Right hindlimb (tissue), 1 donor: ENCODE measurements around the gene ZNF362.
"Not testable (repeated sequence)": the region's sequence is repeated elsewhere in the genome, so short reads cannot be mapped to it uniquely, and the experiment has no call there.

ENCODE experiments used
- DNase-seq: peaks from one replicate; pipeline ENCODE4 v3.0.0-alpha.2; 2018

Gene ZNF362, protein sequence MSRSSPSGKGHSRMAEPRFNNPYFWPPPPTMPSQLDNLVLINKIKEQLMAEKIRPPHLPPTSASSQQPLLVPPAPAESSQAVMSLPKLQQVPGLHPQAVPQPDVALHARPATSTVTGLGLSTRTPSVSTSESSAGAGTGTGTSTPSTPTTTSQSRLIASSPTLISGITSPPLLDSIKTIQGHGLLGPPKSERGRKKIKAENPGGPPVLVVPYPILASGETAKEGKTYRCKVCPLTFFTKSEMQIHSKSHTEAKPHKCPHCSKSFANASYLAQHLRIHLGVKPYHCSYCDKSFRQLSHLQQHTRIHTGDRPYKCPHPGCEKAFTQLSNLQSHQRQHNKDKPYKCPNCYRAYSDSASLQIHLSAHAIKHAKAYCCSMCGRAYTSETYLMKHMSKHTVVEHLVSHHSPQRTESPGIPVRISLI

DNA sequence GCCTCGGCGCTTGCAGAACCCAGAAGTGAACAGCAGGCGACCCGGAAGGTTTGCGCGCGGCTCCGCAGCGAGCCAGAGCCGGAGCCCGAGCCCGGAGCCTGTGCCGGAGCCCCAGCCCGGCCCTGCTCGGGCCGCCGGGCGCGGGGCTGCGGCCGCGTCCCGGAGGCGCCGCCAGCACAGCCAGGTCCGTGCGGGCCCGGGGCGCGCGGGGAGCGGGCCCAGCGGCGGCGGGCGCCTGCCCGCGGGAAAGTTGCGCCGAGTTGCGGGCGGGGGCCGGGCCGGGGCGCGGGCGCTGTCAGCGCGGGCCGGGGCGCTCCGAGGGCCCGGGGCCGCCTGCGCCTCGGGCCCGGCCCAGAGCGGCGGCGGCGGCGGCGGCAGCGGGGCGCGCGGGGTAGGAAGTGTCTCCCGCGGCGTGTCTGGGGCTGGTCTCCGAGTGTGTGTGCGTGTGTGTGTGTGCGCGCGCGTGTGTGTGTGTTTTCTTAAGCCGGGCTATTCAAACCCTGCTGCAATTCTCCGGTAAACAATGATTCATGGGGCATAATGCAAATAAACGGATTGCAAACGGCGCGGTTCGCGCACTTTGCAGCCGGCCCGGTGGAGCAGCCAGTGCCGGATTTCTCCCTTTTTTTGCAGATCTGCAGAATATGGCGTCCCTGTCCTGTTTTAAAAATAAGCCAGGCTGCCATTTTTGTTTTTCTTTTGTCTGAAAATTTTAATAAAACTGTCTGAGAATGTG lies at the start of gene ZNF362:
TSS of gene ZNF362 (plus strand) at position 22 of the 736 bp plus-strand sequence. CDS start 14,083 bp downstream, outside the sequence.
- peak; percentile 85 for DNase-seq

DNA sequence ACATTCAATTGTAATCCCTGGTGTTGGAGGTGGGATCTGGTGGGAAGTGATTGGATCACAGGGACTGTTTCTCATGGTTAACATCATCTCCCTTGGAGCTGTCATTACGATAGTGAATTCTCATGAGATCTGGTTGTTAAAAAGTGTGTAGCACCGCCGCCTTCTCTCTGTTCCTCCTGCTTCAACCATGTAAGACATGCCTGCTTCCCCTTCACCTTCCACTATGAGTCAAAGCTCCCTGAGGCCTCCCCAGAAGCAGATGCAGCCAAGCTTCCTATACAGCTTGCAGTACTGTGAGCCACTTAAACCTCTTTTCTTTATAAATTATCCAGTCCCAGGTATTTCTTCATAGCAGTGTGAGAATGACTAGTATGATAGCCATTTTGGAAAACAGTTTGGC lies 44.3 kb upstream of the ZNF362 start:
- DNase-seq = no peak

DNA sequence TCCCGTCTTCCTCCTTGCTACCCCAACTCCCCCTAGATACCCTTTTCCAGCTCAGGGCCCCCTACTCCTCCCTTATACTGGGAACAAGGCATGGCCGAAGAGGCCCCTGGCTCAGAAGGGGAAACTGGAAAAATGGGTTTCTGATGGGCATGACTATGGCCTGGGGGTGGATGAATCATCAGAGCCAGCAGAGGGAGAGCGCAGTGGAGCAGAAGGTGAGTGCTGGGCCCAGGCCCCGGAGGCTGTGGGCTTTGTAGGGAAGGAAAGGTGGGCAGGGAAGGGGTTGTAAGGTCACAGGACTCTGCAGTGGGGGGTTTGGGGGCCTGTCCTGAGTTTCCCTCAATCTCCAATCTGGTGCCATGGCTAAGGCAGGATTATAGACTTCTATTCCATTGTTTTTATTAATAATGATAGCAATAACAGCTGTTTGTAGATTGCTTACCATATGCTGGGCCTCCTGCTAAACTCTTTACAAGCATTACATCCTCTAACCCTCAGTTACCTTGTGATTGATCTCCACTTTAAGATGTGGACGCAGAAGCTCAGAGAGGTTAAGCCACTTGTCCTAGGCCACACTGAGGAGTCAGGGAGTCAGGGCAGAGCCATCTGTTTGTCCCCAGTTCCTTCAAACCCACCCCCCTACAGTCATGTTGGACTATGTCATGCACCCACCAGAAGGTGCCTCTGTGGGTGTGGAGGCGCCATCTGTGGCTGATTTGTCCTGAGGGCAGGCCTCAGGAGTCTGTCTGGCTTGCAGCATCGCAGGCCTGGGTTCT lies 36.2 kb upstream of the ZNF362 start:
- DNase-seq = no peak

DNA sequence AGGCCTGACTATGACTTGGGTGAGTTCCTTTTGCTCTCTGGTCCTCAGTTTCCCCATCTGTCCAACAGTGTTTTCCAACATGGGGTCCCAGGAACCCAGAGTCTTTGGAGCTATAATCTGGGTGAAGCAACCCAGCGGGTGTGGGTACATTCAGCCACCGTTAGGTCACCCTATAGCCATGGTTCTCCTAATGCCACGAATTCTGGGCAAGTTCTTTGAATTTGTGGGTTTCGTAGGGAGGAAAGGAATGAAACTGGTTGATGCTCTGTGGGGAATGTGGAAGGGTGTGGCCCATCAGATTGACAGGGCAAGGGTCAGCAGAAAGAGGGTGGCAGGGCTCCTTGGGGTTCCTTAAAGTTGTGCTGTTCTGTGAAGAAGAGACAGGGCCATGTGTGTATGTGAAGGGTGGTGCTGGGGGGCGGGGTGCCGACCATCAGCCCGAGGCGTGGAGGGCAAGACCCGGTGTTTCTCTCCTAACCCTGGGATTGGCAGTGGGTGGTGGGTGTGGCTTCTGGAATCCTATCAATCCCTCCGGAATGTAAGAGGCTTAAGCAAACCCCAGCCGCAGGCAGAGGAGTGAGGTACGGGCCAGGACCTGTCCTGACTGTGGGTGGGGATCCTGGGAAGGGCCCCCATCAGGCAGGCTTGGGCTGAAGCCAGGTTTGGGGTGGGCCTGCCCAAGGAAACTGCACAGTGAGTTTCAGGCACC lies 35.5 kb upstream of the ZNF362 start:
- DNase-seq = no peak

DNA sequence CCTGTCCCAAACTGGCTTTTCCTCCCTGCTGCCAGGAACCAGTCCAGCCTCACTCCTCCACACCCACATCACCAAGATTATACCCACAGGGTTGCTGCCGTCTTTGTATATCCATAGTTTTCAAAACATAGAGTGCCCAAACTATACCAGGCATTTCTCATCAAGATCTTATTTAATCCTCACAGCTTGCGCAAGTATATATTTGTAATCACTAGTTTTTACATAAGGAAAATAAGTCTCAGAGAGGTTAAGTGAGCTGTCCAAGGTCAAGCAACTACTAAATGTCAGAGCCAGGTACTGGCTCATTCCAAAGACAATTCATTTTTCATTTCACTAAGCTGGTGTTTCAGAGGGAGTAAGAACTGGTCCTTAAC lies 34.9 kb upstream of the ZNF362 start:
- DNase-seq = no peak

DNA sequence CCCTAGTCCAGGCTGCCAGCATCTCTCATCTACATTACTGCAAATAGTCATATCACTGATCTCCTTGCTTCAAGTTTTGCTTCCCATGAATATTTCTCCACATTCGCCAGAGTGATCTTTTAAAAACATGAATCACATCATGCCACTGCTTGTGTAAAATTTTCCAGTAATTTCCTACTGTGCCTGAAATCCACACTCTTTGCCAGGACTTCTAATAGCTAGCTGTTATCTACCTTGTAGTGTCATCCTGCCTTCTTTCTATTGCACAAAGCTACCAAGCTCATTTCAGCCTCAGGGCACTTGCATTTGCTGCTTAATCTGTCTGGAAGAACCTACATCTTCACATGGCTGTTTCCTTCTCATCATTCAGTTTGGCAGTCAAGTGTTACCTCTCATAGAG lies 33.9 kb upstream of the ZNF362 start:
- DNase-seq = no peak

DNA sequence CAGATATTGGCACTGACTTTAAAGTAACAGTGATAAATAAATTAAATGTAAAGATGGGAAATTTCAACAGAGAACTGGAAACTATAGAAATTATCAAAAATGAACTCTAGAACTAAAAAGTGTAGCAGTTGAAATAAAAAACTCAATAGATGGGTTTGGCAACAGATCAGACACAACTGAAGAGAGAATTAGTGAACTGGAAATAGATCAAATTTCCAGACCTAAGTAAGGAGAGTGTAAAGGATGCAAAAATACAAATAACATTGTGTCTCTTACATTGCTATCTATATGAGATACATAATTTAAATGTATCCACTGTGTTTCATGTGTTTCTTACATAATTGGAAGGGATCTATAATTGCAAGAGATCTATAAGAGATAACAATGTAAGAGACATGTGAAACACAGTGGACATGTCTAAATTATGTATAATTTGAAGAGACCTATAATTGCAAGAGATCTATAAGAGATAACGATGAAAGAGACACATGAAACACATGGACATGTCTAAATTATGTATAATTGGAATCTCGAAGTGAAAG lies 32.1 kb upstream of the ZNF362 start:
- DNase-seq = no peak

DNA sequence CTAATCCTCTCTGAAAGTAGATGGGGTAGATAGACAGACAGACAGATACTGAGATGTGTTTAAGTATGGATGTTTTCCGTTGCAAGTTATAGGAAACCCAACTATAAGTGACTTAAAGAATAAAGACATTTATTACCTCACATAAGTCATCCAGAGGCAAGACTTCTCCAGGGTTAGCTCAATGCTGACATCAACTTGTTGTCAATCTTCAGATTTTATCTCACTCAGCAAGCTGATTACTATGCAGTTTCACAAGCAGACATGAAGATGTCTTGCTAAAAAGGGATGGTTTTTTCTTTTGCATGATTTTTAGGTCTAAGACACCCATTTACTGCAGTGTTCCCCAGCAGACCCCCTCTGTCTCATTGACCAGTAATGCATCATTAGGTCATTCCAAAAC lies 30.7 kb upstream of the ZNF362 start:
- DNase-seq = no peak

DNA sequence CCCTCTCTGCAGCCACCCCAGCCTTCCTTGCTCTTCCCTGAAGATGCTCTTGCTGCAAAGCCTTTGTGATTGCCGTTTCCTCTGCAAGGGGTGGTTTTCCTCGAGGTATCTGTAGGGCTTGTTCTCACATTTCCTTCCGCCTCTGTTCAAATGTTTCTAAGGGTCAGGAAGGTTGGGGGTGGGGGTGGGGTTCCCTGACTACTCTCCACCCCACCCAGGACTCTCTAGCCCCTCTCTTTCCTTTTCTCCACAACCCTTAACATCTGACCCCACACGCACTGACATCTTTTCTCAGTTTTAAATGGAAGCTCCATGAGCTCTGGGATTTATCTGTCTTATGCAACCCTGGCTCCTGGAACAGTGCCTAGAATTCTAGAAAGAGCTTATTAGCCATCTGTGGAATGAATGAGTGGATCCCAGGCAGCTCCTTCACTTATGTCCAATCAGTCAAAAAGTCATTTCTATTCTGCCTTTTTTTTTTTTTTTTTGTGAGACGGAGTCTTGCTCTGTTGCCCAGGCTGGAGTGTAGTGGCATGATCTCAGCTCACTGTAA lies 27.3 kb upstream of the ZNF362 start:
- DNase-seq = peak; percentile 43

DNA sequence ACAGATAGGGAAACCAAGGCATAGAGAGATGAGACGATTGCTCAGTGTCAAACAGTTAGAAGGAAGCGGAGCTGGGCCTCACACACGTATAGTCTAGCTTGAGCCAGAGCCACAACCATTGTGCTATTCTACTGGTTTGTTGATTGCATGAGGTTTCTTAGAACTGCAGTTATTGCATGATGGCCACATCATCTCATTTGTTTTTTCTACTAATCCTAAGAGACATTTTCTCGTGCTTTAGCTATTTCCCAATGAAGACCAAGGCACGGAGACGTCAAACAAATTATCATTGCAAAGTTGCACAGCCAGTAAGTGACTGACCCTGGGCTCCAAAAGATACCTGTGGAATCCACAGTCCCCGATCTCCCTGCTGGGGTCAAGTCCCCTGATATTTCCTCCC lies 25.1 kb upstream of the ZNF362 start:
- no peak for DNase-seq

DNA sequence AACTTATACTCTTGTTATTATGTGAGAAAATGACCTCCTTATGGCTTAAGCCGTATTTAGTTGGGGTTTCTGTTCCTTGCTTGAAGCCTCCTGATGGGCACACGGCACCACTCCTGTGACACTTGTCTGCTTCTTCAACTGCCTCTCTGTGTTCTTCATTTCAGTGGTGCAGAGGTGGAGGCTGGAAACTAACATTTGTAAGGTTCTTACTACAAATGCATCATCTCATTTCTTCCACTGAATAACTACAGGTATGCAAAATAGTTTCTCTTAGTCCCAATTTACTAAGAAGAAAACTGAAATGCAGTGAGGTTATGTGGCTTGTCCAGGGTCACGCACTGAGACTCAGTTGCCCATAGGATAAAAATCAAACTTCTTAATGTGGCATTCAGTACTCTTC lies 23.6 kb upstream of the ZNF362 start:
- no peak for DNase-seq

DNA sequence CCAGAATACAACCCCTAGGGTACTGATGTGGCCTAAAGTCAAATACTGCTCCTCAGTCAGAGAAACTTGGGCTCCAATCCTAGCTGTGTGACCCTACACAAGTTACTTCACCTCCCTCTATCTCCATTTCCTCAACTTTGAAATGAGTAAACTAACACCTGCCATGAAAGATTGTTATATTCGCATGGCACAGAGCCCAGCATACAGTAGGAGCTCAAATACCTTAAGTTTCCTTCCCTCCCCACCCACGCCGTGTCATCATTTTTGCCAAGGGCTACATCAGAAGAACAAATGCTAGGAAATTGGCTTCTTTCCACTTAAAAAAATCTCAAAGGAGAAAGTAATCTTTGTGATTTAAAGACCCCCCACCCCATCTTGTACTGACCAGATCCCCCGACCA lies 22.2 kb upstream of the ZNF362 start:
- DNase-seq = no peak

DNA sequence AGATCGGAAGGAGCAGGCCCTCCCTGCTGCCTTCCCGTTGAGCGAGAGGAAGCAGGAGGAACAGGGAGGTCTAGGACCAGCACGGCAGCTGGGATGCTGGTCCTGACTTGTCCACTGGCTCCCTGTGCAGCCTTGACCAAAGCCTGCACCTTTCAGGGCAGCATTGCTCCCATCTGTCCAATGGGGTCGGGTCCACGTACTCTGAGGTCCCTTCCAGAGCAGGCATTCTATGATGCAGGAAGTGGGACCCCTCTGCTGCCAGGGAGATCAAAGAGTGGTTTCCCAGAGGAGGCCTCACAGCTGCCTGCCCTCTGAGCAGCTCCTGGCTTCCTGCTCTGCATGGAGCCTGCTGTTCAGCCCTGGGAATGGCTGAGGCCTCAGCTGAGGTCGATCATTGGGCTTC lies 21.7 kb upstream of the ZNF362 start:
- DNase-seq = peak; percentile 65

DNA sequence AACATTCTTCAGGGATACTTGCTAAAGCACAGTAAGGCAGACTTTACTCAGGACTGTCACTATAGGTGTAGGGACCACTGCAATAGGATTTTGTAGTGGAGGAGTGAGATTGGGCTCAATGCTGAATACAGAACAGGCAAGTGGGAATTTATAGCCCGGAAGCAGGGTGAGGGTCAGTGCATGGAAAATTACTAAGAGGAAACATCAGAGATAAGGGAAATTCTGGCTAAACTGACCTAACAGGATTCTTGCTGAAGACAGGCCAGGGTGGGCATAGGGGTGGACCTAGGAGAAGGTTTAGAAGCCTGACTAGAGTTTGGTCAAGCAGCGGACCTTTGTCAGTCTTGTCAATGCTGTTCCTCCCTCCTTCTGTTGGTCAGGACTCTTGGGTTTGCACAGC lies 20.8 kb upstream of the ZNF362 start:
- DNase-seq = no peak

DNA sequence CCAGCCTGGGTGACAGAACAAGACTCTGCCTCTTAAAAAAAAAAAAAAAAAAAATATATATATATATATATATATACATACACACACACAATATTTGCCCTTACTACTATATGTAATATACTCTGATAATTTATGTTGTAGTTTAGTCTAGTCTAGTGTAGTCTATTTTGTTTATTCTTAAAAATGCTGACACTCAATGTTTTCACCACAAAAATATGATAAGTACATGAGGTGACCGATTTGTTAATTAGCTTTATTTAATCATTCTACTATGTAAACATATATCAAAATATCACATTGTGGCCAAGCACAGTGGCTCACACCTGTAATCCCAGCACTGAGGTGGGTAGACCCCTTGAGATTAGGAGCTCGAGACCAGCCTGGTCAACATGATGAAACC lies 19.8 kb upstream of the ZNF362 start:
- no peak for DNase-seq

DNA sequence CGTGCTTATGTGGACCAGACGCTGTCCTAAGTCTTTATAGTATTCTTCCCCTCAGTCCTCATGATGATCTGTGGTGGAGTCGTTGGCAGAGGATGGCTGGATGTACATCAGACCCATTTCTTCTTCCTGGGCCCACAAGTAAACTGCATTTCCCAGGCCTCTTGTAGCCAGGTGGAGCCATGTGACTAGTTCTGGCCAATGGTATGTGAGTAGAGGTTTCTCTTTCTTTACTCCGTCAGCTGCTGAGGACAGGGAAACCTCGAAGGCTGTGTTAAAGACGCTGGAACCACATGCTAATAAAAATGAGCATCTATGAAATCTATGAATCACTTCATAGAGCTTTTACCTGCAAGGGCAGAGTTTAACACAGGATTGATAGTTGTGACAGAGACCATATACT lies 18.7 kb upstream of the ZNF362 start:
- DNase-seq = no peak

DNA sequence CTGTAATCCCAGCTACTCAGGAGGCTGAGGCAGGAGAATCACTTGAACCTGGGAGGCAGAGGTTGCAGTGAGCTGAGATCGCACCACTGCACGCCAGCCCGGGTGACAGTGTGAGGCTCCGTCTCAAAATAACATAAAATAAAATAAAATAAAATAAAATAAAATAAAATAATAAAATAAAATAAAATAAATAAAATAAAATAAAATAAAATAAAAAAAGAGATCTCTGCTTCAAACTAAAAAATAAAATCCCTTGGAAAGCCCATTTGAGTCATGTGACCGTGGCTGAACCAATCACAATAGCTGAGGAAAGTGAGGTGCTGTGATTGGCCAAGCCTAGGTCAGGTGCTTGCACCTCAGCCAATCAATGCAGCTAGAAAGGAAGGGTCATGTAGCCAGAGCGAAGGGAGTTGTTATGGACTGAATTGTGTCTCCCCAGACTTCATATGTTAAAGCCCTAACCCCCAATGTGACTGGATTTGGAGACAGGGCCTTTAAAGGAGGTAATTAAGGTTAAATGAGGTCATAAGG lies 18.0 kb upstream of the ZNF362 start:
- DNase-seq = not testable (repeated sequence)

DNA sequence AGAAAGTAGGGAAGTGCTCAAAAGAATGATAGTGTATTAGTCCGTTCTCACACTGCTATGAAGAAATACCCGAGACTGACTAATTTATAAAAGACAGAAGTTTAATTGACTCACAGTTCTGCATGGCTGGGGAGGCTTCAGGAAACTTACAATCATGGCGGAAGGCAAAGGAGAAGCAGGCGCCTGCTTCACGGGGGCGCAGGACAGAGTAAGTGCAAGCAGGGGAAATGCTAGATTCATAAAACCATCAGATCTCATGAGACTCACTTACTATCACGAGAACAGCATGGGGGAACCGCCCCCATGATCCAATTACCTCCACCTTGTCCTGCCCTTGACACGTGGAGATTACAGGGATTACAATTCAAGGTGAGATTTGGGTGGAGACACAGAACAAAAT lies 16.9 kb upstream of the ZNF362 start:
- DNase-seq = not testable (repeated sequence)

DNA sequence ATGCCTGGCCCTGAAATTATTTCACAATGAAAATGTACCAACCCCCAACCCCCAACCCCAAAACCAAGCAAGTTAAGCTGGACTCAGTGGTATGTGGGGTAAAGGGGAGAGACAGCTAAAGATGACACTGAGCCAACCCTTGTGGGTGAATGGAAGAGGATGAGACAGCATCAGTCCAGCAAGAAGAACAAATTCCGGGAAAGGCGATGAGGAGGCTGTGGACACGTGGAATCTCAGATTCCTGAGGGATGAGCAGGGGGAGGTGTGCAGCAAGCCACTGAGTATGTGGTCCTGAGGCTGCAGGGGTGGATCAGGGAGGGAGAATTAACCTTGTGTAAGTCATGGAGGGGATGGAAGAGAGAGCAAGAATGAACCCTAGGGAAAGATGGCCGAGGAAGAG lies 14.4 kb upstream of the ZNF362 start:
- DNase-seq = no peak

DNA sequence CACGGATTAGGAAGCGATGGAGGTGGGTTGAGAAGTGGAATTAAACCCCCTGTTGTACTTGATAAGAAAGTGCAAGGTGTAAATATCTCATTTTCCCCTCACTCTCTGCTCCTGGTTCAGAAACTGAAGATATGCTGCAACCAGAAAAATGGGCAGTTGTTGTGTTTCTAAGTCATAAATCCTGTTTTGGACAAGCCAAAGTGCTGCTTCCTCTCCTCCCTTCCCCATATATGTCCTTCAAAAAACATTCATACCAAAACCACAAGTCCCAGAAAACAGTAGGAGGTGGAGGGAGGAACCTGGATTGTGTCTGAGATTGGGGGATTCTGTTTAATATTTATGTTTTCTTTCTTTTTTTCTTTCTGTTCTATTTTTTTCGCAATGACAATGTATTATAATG lies 13.6 kb upstream of the ZNF362 start:
- no peak for DNase-seq

DNA sequence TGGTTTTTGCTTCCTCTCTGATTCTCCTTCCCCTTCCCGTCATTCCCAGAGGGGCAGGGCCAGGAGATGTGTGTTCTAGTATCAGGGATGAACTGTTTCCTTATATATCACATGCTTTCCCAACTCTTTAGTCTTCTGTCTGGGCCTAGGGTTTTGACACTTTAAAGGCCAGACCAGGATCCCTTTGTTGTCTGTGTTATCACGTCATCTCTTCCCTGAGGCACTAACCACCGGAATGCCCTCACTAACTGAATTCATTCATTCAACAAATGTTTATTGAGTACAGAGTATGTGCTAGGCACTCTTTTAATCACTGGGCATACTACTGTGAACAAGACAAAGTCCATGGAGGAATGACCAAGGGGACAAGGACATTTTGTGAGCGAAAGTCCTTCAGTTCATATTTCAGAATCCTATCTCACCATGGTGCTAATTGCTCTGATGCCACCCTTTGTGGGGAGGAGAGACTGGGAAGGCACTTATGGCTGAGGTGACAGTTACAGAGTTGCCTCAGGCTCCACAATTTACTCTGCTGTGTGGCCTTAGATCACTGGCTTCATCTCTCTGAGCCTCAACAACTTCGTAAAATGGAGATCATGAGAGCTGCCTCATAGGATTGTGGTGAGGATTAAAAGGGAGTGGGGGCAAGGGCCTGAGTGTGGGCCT lies 12.0 kb upstream of the ZNF362 start:
- DNase-seq = no peak

DNA sequence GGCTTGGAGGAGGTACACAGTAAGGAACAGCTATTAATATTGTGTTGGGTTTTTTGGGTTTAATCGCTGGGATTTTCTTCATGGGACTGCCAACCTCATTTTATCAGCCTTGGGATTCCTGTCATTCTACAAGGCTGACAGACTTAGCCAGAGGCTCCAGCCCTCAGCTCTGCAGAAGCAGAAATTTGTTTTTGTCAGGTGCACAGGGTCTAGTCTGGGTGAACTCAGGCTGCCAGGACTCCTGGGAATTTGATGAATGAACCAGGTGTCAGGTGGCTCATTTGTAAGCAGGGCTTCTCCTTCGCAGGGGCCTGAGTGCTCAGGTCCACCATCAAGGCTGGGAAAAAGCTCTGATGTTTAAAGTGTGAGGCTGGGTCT lies 11.5 kb upstream of the ZNF362 start:
- no peak for DNase-seq
